Activated T-helper 1 cell treated with Interleukin-2 at 50 U/mL for 16 hours (primary cell): Measurements from ENCODE around the gene HPCAL4.

Experiments used
- DNase-seq: peaks from one replicate; pipeline ENCODE4 v3.0.0-alpha.2; 2020; ENCODE audit warnings: low read depth

Gene HPCAL4

DNA sequence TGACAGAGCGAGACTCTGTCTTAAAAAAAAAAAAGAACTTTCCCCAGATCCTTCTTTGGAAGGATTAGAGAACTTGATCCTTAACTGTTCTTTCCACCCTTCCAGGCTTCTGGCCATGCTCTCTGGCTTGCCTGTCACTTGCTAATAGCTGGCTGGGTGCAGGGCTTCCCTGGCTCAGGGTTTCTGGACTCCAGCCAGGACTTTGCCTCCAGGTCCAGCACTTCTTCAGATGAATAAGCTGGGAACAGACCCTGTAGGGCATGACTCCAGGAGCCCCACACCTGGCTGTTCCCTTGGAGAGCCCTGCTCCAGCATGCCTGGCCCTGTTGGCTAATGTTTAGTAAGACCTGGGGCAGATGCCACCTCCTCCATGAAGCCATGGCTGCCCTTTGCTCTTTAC is 16.0 kb downstream of the HPCAL4 start:
- no peak for DNase-seq

DNA sequence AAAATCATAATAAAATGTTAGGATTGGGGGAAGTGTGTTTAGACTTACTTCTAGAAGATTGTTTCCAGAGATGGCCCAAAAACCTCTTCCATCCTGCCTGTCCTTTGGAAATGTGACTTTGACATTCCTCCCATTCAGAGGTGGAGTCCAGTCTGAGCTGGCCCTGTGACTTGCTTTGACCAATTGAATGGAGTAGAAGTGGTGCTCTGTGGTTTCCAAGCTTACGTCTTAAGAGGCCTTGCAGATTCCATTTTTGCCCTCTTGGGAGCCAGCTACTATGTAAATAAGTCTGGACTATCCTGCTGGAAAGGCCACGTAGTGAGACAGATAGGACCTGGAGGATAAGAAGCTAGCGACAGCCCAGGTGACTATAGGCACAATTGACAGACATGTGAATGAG is 18.0 kb downstream of the HPCAL4 start:
- DNase-seq = no peak

DNA sequence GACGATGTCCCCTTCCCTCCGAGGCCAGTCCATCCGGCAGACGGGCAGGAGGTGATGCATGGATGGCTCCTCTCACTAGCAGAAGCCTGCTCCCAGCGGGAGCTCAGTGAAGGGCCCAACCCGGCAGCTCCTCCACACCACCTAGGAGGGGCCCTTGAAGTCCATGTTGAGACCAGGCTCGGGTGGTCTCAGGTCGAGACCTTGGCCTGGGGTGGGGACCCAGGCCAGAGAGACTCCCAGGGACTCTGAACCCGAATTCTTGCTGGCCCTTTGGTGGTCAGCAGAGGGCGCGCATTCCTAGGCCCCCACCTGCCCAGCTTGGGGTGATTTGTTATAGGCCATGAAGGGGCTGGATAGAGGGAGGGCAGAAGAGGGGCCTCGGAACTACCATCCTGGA is 18.7 kb downstream of the HPCAL4 start:
- no peak for DNase-seq

DNA sequence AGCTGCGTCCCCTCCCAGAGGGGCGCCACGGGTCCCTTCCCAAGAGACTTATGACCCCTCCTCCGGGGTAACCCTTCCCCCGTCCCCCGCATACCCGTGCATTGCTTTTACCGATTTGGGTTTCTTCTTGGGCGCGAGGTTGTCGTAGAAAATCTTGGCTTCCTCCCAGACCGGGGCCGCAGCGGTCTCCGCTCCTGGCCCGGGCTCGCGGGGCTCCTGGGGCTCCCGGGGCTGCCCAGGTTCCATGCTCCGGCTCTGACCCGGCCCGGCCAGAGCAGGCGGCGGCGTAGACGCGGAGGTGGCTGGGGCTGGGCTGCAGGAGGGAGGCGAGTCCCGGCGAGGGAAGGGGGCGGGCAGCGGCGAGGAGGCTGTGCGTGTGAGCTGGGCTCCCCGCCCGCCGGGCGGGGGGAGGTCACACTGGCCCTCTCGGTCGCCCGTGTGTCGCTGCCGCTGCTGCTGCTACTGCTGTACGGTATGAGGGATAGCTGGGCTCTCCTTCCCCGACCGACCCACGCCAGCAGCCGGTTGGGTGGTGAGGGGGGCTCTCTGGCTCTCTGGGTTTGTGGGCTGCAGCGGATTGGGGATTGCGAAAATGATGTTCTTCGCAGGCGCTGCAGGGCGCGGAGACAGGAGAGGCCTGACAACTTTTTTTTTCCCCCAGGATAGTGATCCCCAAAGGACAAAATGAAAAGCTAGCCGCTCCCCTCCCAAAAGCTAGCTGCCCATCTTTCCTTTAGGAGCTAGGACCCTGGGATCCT is 19.3 kb downstream of the HPCAL4 start, which contains the start of gene NT5C1A:
Gene NT5C1A (minus strand): TSS at position 315 of the 758 bp plus-strand sequence. CDS start 69 bp downstream, at position 246.
- no peak for DNase-seq

DNA sequence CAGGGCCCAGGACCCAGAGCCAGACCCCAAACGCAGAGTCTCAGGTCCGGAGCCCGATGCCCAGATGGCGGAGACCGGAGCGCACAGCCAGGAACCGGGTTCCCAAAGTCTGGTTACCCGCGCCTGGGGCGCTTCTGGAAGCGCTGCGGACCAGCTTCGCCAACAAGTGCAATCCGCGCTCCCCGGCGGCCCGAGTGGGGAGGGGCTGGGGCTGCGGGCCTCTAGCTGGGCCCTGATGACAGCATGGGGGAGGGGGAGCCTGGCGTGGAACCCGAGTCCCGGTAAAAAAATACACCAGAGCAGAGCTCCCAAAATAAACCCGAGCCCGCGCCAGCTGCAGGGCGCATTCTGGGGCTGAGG is 19.8 kb downstream of the HPCAL4 start:
- DNase-seq = no peak

DNA sequence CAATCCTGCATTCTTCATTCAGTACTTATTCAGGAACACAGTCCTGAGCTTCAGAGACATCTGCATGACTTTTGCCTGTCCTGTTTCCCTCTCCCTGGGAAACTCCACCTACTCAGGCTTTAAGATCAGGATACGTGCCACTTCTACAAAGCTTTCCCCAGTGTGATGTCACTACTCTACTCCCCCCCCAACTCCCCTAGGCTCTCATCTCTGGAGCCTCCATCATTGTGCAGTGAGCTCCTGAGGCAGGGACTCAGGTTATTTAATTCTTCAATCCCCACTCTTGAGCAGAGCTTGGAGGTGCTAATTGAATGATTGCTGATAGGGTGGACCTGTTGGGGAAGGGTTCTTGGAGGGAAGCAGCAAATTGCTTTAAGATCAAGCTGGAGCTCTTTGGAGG is 20.5 kb downstream of the HPCAL4 start:
- DNase-seq = no peak

DNA sequence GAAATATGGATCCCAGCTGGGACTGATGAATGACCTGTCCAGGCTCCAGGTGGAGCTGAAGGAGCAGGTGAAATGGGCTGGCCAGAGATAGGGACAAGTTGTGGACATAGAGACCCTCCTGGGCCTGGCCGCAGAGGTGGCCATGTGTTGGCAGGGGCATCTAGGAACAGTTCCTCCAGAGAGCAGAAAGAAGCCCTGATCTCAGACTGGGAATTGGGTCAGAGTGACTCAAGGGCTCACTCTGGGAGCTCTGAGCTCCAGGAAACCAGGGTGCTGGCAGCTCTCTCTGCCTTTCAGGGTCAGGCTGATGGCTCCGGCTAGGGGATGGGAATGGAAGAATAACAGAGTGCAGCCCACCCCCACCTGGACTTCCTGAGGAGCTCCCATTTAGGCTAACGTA is 22.3 kb downstream of the HPCAL4 start:
- DNase-seq = no peak

DNA sequence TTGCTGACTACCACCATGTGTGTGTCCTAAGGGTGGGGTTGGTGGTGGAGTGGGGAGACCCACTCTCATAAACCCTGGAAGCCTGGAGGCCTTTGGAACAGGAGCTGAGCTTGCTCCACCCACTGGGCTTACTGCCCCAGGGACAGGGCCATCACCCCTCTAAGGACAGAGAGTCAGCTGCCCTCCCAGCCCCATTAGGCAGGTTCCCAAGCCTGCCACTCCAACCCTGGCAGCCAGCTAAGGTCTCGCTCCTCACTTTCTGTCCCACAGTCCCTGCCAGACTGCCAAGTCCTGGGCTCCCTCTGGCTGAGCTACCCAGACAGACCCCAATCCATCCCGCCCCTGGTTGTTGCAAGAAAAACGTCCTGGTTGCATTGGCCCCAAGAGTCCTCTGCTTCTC is 23.1 kb downstream of the HPCAL4 start:
- no peak for DNase-seq

DNA sequence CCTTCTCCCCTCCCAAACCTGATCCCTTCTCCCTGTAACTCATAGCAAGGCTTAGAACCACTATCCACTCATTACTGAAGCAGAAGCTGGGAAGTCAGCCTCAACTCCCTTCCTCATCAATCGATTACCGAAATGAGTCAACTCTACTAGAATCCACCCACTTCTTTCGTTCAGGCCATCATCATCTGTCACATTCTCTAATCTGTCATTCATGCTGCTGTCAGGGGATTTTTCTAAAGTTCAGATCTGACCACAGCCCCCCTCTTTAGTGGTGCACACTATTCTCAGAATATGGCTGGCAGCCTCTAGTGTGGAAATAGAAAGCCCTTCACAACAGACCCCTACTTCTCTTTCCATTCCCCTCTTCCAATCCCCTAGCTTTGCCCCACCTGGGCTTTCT is 24.5 kb downstream of the HPCAL4 start:
- DNase-seq = no peak

DNA sequence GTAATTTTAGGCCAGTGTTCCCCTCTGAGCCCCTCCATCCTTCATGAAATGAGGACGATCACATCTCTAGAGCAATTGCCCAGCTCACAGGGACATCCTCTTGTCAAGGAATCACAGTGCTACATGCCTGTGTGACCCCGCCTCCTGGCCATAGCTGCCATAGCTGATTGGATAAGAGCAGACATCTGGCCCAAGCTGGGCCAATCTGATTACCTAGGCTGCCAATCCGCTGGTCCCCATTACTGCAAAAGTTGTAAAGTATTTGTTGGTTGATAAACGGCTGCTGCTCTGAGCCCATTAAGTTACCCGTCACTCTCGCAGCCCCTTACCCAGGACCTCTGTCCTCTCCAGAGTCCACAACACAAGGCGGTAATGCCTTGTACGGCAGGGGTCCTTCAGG is 27.7 kb downstream of the HPCAL4 start:
- DNase-seq = no peak

DNA sequence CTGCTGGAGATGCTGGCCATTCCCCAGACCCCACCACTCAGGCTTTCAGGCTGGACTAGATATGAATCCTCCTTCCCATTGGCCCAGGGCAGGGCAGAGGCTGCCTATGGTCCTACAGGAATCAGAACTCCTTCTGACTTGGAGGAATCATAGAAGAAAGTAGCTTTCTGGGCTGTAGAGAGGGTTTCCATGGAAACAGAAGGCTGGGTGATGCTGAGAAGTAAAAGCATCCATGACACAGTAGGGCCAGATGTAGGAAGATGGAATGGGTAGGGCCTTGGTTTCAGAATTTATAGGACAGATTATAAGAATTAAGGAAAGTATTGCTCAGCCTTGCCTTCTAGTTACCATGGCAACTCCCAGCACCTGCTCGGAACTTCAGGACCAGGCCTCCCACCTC is 28.4 kb downstream of the HPCAL4 start:
- DNase-seq = no peak

DNA sequence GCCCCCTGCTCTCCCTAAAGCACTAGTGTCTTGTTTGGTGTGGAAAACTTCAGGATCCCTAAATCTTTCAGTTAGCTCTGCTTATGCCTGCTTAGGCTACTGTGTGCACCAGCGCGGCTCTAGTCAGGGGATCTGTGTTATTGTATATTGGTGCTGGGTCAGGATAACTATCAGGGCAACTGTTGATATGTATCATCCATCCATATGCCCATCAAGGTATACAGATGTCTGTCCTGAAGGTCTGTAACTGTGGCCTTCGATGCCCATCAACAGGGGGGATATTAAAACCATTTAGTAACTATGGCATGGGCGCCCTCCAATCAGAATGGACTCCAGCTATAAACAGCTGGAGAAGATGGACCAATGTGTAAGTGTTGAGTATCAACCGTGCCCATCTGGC is 31.7 kb downstream of the HPCAL4 start:
- no peak for DNase-seq

DNA sequence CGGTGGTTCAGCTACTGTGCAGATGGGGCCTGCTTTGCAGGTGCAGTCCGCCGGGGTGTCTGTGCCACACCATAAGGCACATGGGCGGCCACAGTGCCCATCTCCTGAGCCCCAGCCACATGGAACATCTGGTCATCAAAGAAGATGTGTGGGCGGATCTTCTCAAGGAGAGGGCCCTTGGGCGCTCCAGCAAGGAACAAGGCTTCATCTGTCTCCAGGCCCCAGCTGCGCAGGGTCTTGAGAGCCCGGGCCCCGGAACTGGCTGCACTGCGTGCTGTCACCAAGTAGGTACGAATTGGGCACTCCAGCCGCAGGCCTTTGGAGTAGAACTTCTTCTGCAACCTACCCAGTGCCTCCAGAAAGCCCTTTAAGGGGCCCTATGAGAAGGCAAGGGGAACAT is 32.1 kb downstream of the HPCAL4 start:
- no peak for DNase-seq

DNA sequence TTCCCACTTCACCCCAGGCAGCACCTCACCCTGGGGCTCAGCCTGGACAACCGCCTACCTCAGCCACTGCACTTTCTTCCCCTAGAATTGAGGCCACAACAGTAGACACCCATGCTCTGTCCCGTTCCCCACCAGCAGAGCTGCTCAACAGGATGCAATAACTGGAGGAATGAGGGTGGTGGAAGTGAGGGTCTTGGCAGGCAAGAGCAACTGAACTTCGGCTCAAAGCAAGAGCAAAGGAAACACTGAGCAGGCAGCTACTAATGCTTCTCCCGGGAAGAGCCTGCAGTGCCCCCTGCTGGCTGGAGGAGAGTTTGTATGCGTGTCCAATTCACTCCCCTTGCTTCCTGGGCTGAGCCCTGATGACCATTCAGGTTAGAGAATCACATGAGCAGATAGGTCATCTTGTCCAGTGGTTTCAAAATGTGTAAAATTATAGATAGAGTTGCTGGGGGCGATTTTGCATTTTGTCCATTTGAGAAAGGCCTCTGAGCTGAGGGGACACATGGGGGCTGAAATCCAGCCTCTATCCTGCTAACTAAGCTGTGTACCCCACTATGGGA is 33.2 kb downstream of the HPCAL4 start:
- DNase-seq = peak; percentile 28

DNA sequence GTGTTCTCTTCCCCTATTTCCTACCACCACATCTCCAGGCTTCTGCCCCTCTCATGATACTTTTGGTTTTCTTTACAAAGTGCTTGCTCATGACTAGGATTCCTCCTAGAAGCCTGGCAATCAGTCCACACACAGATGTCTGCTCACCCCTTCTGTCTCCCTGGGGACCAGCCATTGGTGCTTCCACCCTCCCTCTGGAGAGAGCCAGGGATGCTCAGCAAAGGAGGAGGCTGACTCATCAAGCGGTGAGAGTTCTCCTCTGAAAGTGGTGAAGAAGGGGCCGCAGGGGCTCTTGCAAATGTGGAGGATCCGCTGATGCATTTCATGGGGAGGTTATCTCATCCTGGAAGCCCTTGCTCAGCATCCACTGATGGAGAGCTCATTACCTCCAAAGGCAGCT is 33.8 kb downstream of the HPCAL4 start:
- DNase-seq = no peak

DNA sequence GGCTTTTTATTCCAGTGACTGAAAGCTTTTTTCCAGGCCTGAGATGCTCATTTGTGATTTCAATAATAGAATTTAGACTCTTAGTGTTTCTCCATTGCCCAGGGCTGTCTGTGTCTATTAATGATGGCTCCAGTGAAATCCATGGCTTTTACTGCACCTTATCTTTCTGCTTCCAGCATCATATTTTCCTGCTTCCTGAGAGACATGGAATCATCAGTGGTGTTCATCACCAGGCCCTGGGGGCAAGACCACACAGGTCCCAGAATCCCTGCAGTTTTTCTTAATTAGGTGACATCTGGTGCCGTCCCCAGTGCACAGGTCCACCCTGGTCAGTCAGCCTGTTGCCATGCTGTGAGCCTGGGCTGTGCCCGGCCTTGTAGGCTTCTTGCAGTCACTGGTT is 34.8 kb downstream of the HPCAL4 start:
- no peak for DNase-seq

DNA sequence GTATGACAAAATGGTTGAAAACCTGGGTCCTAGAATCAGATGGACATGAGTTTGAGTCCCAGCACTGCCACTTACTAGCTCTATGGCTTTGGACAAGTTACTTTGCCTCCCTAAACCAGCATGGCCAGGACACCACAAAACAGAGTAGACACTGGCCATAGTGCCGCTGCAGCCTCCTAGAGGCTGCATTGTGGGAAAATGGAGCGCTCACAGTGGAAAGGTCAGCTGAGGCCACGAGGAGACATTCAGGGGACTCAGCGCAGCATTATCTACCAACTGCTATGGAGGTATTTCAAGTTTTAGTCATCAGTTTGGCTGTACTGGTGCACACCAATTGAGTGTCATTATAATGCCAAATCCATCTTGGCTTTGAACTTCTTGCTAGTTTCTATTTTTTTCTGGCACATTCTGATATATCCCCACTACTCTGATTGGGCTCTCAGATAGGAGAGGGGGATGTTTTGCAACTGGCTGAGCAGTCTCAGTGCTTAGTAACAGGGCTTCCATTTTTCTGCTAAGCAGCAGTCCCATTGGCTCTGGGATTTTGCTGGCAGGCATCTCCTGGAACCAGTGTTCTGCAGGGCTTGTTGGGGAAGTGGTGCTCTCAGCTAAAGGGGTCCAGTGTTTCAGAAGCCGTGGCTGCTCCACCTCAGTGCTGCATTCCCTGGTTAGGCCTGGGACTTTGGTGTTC is 35.5 kb downstream of the HPCAL4 start:
- no peak for DNase-seq

DNA sequence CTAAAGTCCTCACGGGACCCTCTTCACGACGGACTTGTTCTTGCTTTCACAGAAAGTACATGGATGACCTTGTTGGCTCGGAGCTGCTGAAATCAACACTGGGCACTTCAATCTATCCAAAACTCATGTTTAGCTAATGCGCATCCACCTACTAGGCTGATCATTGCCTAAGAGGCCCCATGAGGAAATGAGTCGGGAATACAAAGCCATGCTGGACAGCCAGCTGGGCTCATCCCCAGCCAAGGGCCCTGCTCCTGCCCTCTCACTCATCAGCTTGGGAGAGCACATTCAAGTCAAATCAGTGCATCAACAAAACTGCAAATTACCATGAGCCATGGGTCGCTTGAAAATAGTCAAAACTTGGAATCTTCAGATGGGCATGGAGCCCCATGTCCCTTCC is 36.9 kb downstream of the HPCAL4 start:
- no peak for DNase-seq

DNA sequence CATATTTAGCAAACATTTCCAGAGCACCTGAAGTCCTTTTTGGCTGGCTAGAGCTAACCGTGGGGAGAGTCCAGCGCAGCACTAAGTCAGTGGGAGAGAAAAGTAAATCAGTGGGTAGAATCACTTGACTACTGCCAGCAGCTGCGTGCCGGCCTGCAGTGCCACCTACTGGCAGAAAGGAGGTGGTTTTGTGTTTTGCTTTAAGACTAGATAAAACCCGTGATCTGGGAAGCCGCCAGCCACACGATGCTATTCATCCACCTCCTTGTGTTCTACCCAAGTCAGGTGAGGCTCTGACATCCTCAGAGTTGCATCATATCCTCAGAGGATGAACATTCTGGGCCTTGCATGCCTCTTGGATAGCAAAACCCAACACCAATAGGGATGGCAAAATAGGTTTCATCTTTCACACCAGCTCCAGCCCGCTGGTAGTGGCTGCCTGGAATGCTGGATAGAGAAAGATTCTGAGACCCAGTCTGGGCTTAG is 37.6 kb downstream of the HPCAL4 start:
- DNase-seq = peak; percentile 53

DNA sequence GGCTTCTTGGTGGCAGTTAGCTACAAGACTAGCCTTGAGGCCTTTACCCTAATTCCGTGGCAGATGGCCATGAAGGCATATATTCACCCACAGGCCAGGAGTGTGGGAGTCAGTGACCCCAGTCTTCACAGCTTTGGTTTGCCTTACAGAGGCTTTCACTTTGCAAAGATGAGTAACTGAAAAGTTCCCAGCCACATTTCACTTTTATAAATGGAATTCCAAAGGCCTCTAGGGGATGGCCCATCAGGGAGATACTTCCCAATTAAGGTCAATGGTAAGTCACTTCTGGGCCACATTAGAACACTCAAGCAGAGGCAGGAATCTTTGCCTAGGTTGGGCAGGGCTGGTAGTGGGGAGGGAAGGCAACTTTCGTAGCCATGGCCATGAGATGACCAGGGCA is 38.7 kb downstream of the HPCAL4 start:
- DNase-seq = no peak

DNA sequence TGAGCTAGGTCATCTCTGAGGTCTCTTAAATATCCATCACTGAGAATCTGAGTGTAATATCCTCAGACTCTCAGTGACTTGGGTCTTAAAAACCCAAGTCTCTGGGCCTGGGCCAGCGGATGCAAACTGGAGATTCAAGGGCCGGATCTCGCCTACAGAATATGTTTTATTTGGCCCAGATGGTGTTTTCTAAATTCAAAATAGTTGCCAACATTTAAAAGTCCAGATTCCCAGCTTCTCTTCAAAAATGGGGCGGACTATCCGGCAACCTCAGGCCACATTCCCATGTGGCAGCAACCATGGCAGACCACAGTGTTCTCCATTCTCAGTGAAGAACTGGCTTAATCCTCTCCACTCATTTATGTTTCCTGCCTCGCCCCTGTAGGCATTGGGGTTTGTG is 39.1 kb downstream of the HPCAL4 start:
- no peak for DNase-seq

DNA sequence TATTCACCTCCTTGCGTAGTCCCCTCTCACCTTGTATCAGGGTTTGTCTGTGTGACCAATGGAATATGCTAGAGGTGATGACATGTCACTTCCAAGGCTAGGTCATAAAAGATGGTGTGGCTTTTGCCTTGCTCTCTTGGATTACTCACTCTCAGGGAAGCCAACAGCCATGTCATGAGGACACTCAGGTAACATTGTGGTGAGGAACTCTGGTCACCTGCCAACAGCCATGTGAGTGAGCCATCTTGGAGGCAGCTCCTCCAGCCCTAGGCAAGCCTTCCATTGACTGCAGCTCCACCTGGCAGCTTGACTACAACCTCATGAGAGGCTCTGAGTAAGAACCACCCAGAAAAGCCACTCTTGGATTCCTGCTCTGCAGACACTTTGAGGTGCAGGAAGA is 40.8 kb downstream of the HPCAL4 start:
- no peak for DNase-seq

DNA sequence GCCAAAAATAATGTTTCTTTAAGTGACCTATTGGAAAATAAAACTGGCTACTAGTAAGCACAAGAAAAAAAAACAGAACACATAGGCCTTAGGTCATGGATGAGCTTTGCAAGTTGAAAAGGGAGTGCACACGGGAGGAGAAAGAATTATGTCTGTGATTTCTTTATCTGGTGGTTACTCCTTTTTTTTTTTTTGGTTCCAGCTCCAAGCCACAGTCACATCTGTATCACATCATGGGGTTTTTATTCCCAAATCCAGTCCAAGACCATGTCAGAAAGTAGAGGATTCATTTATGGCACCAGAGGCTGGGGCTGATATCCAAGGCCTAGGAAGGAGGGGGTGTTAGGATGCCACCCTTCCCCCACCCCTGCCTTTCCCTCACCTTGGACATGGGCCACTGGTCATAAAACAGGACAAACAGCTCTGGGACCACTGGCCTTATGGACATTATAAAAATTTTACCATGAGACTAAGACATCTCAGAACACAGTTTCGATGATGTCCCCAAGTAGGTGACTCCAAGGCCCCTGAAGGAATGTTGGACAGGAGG is 41.5 kb downstream of the HPCAL4 start:
- DNase-seq = no peak
